GM19099 (cell line): ENCODE measurements around the gene EN2.
A peak's percentile ranks its signal among the peaks of the same experiment; 100 is the strongest.

Experiments used
- POLR2A ChIP-seq: IDR thresholded peaks from 3 replicates; pipeline ENCODE4 v1.6.1; 2011; ENCODE audit warnings: low read depth; ENCODE audit not compliant: insufficient read length; ENCODE audit errors: extremely low read depth

The EN2 gene

DNA sequence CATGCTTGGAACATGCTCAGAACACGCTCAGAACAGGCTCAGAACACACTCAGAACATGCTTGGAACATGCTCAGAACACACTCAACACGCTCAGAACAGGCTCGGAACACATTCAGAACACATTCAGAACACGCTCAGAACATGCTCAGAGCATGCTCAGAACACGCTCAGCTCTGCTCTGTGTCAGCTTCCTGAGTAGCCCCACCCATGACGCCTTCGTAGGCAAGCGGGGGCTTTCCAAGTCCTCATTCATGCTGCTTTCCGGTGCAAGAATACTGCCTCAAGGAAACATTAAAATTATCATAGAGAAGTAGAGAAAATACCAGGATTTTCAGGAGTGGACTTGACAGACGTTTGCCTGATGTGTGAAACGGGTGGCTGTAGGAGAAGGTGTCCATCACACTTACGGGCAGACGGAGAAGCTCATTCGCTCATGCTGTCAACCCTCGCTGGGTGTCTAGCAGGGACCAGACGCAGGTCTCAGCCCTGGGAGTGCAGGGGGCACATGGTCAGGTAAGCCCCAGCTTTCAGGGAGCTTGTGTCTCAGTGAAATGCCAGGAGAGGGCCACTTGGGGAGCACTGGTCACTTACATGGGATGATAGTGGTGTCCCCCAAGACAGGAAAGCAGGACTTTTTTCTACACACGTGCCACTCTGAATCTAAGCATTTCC, 24.7 kb downstream of the EN2 start:
- no peak for TF ChIP-seq POLR2A

DNA sequence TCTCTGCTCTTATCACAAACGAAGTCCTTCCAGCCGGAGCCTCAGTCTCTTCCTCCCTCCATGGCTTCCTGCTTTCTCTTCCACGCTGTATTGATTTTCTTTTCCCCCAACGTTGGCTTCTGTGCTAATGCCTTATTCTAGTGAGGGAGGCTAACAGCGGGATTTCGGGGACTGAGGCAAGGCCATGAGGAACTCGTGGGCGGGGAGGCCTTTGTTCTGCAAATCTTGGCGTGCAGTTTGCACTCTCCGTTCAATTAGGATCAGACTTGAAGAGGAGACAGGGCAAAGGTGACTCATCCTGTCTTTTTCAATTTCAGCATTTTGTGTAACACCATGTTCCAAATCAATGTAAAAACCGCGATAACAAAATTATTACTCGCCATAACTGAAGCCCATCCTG, 25.3 kb downstream of the EN2 start:
- no peak for TF ChIP-seq POLR2A

DNA sequence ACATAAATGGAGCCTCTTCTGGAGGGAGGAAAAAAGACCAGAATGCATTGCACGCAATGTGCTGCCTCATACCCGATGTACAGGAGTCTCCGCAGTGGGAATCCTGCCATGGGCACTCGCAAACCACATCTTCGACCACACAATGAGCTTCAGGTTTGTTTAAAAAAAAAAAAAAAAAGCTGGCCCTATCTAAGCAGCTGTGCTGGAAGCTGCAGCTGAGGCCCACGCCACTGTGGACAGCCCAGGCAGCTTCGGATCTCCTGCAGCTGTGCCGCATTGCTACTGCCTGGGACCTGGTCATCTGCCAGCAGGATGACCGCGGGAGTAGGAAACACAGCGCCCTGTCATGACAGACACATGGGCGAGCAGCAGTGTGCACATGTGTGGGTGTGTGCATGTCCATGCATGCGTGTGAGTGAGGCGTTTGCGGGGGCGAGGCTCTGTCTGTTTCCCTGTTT, 26.0 kb downstream of the EN2 start:
- TF ChIP-seq POLR2A, result no peak

DNA sequence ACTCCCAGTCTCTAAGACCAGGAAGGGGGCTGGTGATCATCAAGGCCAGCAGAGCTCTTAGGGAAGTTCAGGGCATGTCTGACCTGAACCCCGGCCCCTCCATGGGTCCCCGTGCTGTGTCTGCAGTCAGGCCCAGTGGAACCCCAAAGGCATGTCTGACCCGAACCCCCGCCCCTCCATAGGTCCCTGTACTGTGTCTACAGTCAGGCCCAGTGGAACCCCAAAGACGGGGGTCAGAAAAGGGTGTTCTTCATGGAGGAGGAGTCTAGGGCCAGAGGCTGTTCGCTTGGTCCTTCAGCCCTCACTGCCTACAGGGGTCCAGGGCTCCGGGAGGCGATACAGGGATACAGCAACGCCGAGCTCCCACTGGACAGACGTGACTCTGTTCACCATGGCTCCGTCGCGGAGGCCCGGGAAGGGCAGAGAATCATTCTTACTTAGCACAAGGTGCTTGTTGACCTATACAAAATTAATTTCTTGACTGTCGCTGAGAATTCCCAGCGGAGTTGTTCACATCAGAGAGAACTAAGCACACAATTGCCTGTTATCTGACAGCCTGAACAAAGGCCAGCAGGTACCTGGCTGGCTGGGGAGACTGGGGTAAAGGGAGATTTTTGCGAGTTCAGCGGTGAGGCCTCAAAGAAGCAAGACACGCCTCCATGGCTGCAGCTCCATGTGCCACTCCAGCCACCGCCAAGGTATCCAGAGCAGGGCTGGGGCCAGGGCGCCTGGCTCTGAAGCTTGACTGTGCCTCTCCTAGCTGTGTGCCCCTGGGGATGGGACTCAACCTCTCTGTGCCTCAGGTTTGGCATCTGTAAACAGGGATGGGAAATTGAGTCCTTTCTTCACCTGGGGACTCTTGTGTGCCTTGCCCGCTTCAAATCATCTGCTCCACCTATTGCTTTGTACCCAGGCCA, 26.8 kb downstream of the EN2 start:
- no peak for TF ChIP-seq POLR2A

DNA sequence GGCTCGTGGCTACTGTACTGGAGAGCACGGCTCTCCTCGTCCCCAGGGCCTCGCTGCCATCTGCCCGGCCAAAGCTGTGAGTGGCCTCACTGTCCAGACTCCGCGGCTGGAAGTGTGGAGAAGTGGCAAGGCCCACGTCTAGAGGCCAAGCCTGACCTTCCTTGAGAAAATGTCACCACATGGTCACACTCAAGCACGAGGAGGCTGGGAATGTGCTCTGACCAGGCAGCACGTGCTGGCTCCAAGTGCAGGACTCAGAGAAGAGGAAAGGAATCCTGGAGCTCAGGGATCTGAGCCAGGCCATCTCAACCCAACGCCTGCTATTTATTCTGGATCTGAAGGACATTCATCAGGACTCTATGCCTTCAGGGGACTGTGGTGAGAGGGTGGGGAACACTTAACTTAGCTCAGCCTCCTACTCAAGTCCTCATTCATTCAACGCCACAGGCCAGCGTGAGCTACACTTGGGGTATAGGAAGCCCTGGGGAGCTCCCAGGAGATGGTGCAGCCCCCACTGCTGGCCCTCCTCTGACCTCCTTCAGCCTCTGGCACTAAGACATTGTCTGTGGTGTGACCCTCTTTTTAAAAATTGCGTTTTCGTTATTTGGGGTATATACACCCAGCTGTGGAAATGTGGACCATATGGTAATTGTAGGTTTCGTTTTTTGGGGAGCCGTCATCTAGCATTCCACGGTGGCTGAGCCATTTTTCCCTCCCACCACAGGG, 29.0 kb downstream of the EN2 start:
- TF ChIP-seq POLR2A, result no peak

DNA sequence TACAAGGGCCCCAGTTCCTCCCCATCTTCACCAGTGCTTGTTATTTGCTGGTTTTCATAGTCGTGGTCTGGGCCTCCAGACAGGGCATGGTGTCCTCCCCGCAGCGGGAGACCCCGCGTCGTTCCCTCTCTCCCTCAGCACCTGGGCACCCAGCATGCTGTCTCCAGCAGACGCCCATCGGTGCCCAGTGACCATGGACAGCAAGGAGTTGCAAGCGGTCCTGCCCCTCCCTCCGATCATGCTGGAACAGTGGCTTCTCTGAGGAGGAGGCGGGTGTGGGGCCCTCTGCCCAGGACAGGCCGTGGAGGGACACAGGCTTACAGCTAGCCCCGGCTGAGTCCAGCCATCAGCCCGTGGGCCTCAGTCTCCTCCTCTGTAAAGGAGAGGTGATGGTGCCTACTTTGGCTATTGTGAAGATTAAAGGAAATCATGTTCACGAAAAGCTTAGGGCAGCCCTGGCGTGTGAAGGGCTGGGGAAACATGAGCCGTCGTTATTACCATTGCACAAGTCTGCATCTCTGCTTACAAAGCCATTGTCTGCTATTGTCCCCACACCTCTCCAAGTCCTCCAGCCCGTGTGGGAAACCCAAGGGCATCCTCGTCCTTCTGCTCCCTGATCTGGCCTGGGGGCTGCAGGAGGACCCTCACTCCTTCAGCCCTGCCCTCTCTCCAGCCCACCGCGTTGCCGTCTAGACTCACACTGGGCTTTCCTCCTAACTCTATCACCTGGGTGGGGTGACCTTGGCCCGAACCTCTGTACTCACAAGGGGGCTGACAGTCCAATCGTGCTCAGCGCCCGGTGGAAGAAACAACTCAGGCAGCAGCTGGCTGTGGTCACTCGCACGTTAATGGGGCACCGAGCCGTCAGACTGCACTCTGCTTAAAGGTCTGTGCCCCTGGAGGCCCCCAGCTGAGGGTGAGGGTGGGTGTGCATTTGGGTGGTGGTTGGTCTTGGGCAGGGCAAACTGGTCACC, 29.9 kb downstream of the EN2 start:
- no peak for TF ChIP-seq POLR2A

DNA sequence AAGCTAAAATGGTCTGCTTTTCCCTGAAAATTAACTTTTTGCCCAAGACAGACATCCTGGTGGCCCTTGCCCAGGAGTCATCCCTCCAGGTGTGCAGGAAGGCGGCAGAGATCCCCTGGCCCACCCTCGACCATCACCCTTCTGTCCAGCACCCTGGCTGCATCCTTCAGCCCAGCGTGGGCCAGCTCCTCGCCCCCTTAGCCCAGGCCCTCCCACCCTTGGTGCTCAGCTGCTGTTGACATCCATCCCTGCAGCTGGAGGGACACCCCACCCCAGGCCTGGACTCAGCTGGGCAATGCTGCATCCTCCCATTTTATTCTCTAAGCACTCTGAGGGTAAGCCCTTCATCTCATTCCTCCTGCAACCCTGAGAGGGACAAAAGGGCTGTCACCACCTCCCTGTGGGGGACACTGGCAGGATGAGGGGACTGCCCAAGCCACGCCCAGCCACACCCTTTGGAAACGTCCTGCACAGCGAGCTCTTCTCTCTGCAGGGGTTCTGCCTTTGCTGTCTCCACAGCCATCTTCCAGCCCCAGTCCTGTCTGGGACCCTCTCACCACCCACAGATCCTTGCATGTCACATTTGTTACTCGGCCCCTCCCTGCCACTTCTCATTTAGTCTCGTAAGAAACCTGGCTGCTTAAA, 30.7 kb downstream of the EN2 start:
- no peak for TF ChIP-seq POLR2A

DNA sequence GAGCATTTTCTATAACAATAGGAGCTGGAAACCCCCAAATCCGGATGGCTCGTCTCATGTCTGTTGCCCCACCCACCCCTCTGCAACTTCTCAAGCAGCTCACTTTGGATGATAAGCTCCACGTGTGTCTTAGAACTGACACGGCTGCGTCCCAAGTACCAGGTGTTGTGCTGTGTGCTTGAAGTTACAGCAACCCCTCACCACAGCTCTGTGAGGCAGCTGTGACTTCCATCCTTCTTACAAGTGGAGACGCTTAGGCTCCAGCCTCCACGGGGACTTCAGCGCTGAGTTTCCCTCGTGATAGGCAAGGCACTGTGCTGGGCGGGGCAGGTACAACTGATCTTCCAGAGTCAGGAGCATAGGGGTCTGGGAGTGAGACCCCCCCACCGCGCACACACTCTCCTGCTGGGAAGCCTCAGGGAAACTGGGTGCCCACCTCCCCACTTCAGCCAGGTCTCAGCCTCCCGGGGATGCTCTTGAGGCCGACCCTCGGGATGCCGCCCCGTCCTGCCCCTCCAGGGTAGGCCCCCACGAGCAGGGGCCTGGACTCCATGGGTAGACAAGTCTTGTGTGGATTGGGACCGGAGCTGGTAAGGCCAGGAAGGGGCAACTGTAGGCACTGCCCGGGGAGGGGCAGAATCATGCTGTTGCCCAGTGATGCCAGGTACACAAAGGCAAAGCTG, 31.4 kb downstream of the EN2 start:
- TF ChIP-seq POLR2A, result no peak

DNA sequence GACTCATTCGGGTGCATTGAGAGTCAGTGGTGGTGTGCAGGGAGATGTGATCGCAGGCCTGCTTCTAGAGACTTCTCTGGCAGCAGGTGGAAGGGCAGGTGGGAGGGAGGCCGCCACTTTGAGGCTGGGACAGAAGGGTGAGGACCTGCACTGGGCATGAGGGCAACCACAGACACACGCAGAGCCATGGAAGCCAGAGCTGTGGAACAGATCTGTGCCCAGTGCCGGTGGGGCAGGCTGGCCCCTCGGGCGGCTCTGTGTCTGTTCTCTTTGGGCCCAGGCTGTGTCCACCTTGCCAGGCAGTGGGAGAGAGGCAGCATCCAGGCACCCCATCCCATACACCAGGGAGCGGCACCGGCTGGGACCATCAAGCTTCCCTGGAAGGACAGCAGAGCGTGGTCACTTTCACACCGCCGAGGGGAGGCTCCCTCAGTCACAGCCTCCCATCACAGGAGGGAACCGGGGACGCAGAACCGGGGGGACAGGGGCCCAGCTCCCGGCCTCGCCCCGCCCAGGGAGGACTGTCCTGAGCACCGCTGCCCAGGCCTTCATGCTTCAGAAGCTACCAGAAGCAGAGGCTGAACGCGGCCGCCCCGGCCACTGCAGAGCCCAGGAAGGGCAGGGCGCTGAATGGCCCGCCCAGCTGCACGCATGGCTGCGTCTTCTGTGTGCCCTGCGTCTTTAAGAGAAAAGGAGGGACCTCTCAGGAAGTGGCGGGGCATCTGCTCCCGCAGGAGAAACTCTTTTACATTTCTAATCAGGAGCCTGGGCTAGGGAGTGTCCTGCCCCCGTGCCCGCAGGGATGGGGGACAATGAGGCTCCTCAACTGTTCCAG, 32.1 kb downstream of the EN2 start:
- no peak for TF ChIP-seq POLR2A

DNA sequence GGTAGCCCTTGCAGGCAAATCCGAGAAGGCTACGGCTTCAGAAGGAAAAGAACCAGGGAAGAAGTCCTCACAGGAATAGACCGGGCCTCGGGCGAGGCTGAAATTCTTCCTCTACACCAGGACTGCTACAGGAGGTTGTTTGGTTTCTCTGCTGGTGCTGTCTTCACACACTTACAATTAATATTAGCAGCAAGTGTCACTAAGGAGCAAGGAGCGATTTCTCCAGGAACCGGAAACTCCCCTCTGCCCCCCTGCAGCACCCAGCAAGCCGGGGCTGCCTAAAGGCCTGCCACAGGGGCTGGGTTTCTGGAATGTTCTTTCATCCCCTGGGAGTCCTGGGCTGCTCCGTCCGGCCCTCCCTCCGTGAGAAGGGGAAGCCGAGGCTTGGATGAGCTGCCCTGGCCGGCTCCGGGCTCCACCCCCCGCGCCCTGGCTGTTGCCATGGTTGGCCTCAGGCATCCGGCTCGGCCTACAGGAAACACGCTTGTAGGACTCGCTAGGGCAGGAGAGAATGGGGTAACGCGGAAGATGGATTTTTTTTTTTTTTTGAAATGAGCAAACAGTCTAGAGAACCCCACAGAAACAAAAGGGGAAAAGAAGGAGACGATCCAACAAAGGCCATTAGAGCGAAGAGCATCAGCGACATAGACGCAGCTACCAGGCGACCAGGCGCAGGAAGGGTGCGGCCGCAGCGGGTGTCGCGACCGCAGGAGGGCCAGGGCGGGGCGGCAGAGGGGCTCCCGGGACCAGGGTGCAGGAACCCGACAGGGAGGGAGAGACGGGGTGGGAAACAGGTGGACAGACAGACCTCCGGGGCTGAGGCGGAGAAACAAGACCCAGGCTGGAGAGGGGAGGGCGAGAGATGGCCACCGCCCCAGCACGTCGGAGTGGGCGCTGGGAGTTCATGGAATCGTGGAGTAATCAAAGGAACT, 33.0 kb downstream of the EN2 start:
- TF ChIP-seq POLR2A, result peak; percentile 28

DNA sequence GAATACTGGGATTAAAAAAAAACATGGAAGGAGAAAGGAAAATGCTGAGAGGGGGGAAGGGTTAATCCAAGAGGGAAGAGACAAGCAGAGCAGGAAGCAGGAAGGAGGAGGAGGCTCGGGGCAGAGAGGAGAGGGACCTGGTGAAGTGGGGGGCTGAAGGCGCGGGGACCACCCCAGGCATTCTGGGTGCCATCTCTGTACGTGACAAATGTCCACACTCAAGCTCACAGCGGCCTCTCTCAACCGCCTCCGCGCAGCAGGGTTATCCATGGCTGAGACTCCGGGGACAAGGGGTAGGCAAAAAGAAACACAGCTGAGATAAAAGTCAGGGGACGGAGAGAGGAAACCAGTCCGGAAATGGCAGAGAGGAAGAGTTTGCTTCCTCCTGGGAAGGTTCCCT, 33.9 kb downstream of the EN2 start:
- TF ChIP-seq POLR2A, result no peak
